GM18519 (cell line): ENCODE data around the gene CCDC14.
"Not testable (repeated sequence)": the region's sequence is repeated elsewhere in the genome, so short reads cannot be mapped to it uniquely, and the experiment has no call there.

Experiments used
- ATAC-seq: cut with Tn5 transposase; IDR thresholded peaks from one replicate; pipeline ENCODE4 v1.9.1; 2021; ENCODE audit warnings: mild to moderate bottlenecking, moderate library complexity; ENCODE audit not compliant: unreplicated experiment, low FRiP score

CCDC14 gene, protein sequence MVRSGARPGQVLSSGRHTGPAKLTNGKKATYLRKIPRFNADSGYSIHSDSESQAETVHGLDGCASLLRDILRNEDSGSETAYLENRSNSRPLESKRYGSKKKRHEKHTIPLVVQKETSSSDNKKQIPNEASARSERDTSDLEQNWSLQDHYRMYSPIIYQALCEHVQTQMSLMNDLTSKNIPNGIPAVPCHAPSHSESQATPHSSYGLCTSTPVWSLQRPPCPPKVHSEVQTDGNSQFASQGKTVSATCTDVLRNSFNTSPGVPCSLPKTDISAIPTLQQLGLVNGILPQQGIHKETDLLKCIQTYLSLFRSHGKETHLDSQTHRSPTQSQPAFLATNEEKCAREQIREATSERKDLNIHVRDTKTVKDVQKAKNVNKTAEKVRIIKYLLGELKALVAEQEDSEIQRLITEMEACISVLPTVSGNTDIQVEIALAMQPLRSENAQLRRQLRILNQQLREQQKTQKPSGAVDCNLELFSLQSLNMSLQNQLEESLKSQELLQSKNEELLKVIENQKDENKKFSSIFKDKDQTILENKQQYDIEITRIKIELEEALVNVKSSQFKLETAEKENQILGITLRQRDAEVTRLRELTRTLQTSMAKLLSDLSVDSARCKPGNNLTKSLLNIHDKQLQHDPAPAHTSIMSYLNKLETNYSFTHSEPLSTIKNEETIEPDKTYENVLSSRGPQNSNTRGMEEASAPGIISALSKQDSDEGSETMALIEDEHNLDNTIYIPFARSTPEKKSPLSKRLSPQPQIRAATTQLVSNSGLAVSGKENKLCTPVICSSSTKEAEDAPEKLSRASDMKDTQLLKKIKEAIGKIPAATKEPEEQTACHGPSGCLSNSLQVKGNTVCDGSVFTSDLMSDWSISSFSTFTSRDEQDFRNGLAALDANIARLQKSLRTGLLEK

DNA sequence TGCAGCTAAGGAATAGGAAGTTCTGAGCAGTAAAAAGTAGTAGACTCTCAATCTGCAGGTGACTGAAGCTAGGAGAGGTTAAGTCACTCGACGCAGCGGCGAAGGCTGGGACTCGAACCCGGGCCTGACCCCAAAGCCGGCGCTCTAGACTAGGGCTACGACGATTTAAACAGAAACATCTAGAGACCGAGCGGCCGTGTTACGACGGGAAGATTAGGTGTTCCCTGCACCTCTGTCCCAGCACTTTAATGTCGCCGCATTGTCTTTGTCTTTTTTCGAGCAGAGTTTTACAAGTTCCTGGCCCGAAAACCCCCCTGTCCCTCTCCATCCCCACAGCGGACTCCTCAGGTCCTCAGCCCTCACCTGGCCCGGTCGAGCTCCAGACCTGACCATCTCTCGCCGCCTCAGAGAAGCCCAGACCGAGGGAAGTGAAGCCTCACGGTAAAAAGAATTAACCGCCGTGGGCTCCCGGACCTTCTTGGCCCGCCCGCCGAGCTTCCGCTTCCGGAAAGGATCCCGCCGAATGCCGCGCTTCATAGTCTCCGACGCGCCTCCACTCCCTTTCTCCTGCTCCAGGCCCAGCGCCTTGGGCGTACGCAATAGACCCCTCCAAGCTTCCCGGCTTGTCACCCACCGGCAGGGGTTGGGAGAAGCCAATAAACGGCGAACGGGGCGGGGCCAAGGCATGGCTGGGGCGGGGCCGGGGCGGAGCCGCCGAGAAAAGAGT lies at the start of gene CCDC14:
TSS of gene CCDC14 (minus strand) at position 449 of the 727 bp plus-strand sequence. CDS start at position 393, 56 bp downstream.
- ATAC-seq = peak; percentile 52

GRCh38 chr3:124008321-124008720 lies 47.3 kb upstream of the CCDC14 start:
- not testable (repeated sequence) for ATAC-seq

DNA sequence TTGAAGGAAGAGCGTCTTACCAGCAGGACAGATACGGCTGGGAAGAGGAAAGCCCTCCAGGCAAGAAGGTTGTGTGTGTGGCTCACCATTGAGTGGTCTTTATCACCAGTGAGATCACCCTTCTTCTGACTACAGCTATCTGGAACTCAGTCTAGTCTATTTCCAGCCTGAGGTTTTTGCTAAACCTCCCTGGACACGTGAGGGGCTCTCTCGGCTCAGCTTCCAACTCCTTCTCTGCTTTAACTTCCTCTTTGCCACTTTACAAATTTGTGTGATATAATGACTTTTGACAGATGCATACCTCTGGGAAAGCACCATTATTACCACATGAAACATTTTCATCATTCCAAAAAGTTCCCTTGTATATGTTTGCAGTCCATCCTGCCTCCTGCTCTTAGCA lies 46.2 kb upstream of the CCDC14 start:
- ATAC-seq = no peak

GRCh38 chr3:124002405-124003079 lies 41.5 kb upstream of the CCDC14 start:
- not testable (repeated sequence) for ATAC-seq

- ATAC-seq = not testable (repeated sequence)
These were observed 40.3 kb upstream of the CCDC14 start for GRCh38 chr3:124001366-124001765.

DNA sequence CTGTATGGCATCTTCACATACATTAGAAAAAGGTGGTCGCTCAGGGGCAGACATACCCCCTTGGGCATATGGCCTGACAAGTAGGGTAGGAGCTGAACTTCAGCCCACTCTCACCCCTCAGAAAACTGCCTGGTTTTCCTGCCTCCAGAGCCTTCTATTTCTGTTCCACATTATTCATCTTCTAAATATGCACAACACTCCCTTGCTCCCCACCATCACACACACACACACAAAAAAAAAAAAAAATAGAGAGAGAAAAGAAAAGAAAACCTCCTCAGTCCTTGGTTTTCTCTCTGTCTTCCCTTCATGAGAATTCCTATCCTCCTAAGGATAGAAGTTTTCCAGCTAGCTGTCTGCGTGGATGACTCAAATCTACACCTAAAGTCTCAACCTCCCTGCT lies 36.5 kb upstream of the CCDC14 start:
- ATAC-seq = no peak

- ATAC-seq = no peak
These were observed 32.8 kb upstream of the CCDC14 start for GRCh38 chr3:123993818-123994217.

DNA sequence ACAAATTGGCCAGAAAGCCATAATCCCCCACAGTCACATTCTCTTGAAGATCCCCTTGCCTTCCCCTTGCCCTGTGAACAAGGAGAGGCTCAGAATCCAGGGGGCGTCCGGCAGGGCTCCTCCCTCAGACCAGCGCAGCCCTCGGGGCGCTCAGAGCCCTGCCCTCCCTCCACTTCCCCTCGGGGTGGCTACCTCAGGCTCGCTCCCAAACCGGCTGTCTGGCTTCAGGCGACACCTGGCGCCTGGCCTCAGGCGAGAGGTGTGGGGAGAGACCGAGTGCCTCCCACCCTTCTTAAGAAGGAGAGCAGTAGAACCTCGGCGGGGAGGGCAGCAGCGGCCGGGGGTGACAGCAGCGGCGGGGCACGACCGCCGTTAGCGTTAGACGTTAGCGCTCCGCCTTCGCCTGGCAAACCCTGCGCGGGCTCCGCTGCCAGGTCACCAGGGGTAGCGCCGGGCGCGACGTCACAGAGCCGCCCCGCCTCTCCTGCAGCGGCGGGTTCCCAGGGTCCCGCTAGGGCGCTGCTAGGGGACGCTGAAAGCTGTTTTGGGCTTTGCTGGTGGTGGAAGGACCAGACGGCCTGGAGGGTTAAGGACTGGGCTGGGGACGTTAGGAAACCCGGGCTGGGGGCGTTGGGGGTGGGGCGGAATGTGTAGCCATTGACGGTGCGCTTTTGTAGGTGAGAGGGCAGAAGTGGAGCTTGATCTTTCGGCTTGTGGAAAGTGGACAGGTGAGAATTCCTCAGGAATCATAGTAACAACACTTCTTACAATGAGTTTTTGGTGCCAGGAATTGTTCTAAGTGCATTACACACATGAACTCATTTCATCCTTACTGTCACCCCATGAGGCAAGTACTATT lies 30.9 kb upstream of the CCDC14 start, which contains the start of gene ROPN1:
TSS of gene ROPN1 (minus strand) at position 395 of the 859 bp plus-strand sequence. CDS start 11,643 bp downstream, outside the sequence.
- not testable (repeated sequence) for ATAC-seq

GRCh38 chr3:123986427-123986826 lies 25.4 kb upstream of the CCDC14 start:
- ATAC-seq = no peak

DNA sequence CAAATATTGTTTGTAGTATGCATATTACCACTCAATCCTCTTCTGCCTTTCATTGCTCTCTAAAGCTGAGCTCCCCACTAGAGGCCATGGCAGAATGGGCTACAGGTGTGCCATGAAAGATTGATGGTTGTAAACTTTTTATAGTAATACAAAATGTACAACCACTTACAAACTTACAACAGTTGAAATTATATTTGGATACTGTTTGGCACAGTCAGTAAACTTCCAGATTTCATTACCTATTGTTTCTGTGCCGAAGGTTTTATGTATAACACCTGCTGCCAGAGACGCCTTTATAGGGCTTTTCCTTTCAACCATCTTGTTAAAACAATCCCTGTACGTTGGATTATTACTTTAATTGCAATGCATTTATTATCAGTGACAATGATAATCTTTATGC lies 23.9 kb upstream of the CCDC14 start:
- ATAC-seq = no peak

- ATAC-seq = no peak
These were observed 23.3 kb upstream of the CCDC14 start for GRCh38 chr3:123984350-123984749.

GRCh38 chr3:123981317-123981716 lies 20.3 kb upstream of the CCDC14 start:
- not testable (repeated sequence) for ATAC-seq

DNA sequence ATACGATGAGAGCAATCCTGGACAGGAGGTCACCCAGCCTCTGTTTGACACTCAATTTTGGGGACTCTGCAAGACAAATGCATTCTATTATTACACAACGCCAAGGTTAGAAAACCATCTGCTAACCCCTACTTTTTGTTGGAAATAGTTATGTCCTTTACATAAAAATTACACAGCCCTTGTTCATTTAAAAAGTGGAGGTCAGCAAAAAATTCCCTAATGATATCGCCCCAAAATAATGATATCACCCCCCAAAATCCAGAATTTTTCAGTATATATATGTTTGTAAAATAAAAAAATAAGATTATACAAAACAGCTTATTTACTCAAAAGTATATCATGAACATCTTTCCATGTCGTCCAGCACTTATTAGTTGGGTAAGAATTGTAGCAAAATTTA lies 19.5 kb upstream of the CCDC14 start:
- ATAC-seq = no peak

GRCh38 chr3:123979525-123980501 lies 18.8 kb upstream of the CCDC14 start:
- ATAC-seq = not testable (repeated sequence)

- ATAC-seq = not testable (repeated sequence)
These were observed 15.9 kb upstream of the CCDC14 start for GRCh38 chr3:123976904-123977303.

DNA sequence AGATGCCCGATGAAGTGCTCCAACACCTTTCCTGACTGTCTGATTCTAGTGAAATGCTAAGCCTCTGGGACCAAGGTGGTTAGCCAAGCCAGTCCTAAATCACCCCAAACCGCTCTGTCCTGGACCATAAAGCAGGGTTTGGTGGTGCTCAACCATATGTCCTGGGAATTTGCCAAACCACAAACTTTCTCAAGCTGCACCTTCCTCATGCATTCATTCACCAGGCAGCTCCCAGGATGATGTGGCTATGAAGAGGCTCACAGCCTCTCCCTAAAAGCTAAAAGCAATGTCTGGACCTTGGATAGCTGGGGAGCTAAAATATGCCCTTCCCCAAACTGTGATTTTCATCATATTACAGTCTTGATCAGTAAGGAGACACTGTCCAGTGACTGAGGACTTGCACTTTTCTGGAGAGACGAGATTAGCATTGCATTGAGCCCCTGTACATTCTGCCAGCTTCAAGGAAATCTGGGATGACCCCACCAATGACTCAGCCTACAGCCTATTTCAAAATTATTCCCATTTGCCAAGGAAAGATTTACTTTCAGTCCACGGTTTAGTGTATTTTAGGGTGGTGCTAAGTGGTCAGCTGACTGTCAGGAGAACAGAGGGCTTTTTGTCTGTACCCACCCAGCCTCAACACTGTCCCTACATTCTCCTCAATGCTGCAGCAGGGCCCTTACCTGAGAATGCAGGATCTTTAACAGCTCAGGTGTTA lies 15.3 kb upstream of the CCDC14 start:
- ATAC-seq = not testable (repeated sequence)

GRCh38 chr3:123975030-123975429 lies 14.0 kb upstream of the CCDC14 start:
- ATAC-seq = not testable (repeated sequence)
